ENCODE measurements around the gene MRTFB.

DNA sequence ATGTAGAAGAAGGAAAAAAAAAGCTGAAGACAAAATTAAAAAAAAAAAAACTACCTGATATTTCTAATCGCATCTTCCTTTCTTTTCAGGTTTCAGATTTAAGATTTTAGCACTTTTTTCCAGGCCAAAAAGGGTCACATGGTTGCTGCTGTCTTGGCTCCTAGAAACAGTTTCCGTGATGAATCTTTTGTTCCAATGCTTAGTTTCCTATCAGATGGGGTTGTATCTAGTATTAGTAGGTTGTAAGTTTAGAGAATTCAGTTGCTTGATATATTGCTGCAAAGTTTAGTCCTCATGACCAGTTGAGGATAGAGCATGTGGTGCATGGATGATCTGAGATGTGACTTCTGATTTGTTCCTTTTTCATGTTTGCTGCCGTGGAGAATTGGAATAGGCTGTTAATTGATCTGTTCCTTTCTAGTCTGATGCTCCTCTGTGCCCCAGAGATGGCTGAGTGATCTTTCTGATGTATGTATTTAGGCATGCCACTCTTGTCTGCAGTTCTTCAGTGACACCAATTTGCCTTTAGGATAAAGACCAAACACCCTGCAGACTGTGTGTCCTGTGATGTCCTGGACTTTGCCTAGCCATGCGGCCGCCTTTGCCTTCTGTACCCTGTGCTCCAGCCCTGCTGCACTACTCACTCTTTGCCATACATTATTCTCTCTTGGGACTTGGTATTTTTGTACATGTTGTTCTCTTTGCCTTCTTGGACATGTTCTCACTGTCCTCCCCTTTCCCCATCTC, 94.0 kb downstream of the MRTFB start:
- TF ChIP-seq ARNTL (CRISPR knock-in tag; IDR thresholded peaks at IDR 0.05; ENCODE audit: borderline replicate concordance, low read depth) (no peak), ZFP3 (CRISPR knock-in tag; IDR thresholded peaks at IDR 0.05) (no peak), RARB (CRISPR knock-in tag; IDR thresholded peaks at IDR 0.05) (no peak), SNAI2 (CRISPR knock-in tag; IDR thresholded peaks at IDR 0.05) (no peak), ZFP30 (CRISPR knock-in tag; IDR thresholded peaks at IDR 0.05) (no peak), ZC3H10 (CRISPR knock-in tag; IDR thresholded peaks at IDR 0.05) (no peak), OSR1 (CRISPR knock-in tag; IDR thresholded peaks at IDR 0.05) (no peak), CREB5 (CRISPR knock-in tag; IDR thresholded peaks at IDR 0.05; ENCODE audit: low read depth) (no peak), ZNF8 (CRISPR knock-in tag; IDR thresholded peaks at IDR 0.05) (no peak), ISL1 (CRISPR knock-in tag; IDR thresholded peaks at IDR 0.05) (no peak)
- TF ChIP-seq, protein P1, sequence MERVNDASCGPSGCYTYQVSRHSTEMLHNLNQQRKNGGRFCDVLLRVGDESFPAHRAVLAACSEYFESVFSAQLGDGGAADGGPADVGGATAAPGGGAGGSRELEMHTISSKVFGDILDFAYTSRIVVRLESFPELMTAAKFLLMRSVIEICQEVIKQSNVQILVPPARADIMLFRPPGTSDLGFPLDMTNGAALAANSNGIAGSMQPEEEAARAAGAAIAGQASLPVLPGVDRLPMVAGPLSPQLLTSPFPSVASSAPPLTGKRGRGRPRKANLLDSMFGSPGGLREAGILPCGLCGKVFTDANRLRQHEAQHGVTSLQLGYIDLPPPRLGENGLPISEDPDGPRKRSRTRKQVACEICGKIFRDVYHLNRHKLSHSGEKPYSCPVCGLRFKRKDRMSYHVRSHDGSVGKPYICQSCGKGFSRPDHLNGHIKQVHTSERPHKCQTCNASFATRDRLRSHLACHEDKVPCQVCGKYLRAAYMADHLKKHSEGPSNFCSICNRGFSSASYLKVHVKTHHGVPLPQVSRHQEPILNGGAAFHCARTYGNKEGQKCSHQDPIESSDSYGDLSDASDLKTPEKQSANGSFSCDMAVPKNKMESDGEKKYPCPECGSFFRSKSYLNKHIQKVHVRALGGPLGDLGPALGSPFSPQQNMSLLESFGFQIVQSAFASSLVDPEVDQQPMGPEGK (CRISPR knock-in tag; IDR thresholded peaks at IDR 0.05; ENCODE audit: borderline replicate concordance): no peak
- TF ChIP-seq, protein P2, sequence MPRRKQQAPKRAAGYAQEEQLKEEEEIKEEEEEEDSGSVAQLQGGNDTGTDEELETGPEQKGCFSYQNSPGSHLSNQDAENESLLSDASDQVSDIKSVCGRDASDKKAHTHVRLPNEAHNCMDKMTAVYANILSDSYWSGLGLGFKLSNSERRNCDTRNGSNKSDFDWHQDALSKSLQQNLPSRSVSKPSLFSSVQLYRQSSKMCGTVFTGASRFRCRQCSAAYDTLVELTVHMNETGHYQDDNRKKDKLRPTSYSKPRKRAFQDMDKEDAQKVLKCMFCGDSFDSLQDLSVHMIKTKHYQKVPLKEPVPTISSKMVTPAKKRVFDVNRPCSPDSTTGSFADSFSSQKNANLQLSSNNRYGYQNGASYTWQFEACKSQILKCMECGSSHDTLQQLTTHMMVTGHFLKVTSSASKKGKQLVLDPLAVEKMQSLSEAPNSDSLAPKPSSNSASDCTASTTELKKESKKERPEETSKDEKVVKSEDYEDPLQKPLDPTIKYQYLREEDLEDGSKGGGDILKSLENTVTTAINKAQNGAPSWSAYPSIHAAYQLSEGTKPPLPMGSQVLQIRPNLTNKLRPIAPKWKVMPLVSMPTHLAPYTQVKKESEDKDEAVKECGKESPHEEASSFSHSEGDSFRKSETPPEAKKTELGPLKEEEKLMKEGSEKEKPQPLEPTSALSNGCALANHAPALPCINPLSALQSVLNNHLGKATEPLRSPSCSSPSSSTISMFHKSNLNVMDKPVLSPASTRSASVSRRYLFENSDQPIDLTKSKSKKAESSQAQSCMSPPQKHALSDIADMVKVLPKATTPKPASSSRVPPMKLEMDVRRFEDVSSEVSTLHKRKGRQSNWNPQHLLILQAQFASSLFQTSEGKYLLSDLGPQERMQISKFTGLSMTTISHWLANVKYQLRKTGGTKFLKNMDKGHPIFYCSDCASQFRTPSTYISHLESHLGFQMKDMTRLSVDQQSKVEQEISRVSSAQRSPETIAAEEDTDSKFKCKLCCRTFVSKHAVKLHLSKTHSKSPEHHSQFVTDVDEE (CRISPR knock-in tag; IDR thresholded peaks at IDR 0.05): no peak
